ENCODE measurements around the gene MELTF.

GRCh38 chr3:196954832-196955231 is 74.8 kb downstream of the MELTF start:
- no peak for TF ChIP-seq RELA (CRISPR knock-in tag; IDR thresholded peaks at IDR 0.05; ENCODE audit: borderline replicate concordance)
- TF ChIP-seq ZNF425 (CRISPR knock-in tag; conservative IDR thresholded peaks at IDR 0.05), result no peak
